IPS-18c (cell line): ENCODE data around the gene PHLDA2.
A peak's percentile ranks its signal among the peaks of the same experiment; 100 is the strongest.

Source experiments
- H3K4me3 ChIP-seq: 2 replicates; pipeline ENCODE4 v1.7.0; 2013; ENCODE audit warnings: low read depth, mild to moderate bottlenecking, low read length, moderate library complexity; ENCODE audit not compliant: insufficient read depth
- H3K9me3 ChIP-seq: one replicate; pipeline ENCODE4 v1.6.1; 2013; ENCODE audit warnings: mild to moderate bottlenecking, low read length, moderate library complexity; ENCODE audit not compliant: control insufficient read depth, insufficient read depth

The PHLDA2 gene

GRCh38 chr11:2934021-2934550, 4.9 kb upstream of the PHLDA2 start:
- no peak overlapping the region for H3K4me3 ChIP-seq

GRCh38 chr11:2933375-2934020, 4.3 kb upstream of the PHLDA2 start:
- Histone ChIP-seq H3K4me3 (no peak overlapping the region), H3K9me3 (no peaks in the 10 kb centered on the region)

More at GRCh38 chr11:2934021-2934550, 4.9 kb upstream of the PHLDA2 start:
- H3K9me3 ChIP-seq: no peaks in the 10 kb centered on the region

GRCh38 chr11:2932850-2933251, 3.6 kb upstream of the PHLDA2 start:
- no peak overlapping the region for H3K4me3 ChIP-seq
- H3K9me3 ChIP-seq: no peaks in the 10 kb centered on the region

GRCh38 chr11:2931771-2932738, 2.8 kb upstream of the PHLDA2 start:
- Histone ChIP-seq H3K4me3 (no peak overlapping the region), H3K9me3 (no peaks in the 10 kb centered on the region)

GRCh38 chr11:2931420-2931746, 2.2 kb upstream of the PHLDA2 start:
- no peaks in the 10 kb centered on the region for H3K9me3 ChIP-seq

GRCh38 chr11:2930704-2931419, 1.6 kb upstream of the PHLDA2 start:
- H3K9me3 ChIP-seq: no peaks in the 10 kb centered on the region
- H3K4me3 ChIP-seq: peak overlapping the region; percentile 43

More at GRCh38 chr11:2931420-2931746, 2.2 kb upstream of the PHLDA2 start:
- H3K4me3 ChIP-seq: no peak overlapping the region

GRCh38 chr11:2929950-2930703, 907 bp upstream of the PHLDA2 start:
- no peaks in the 10 kb centered on the region for H3K9me3 ChIP-seq
- peak overlapping the region; percentile 43 for H3K4me3 ChIP-seq

GRCh38 chr11:2929531-2929949, 320 bp upstream of the PHLDA2 start:
- Histone ChIP-seq H3K9me3 (no peaks in the 10 kb centered on the region), H3K4me3 (peak overlapping the region; percentile 43; the same call in 1 of the 2 replicates)

GRCh38 chr11:2927851-2928604, 1.2 kb downstream of the PHLDA2 start:
- H3K4me3 ChIP-seq: peak overlapping the region; percentile 47

GRCh38 chr11:2927121-2927800, 2.0 kb downstream of the PHLDA2 start:
- Histone ChIP-seq H3K9me3 (no peaks in the 10 kb centered on the region), H3K4me3 (no peak overlapping the region)

More at GRCh38 chr11:2927851-2928604, 1.2 kb downstream of the PHLDA2 start:
- no peaks in the 10 kb centered on the region for H3K9me3 ChIP-seq

- no peaks in the 10 kb centered on the region for H3K9me3 ChIP-seq
These were observed 2.6 kb downstream of the PHLDA2 start for GRCh38 chr11:2926611-2927051.

GRCh38 chr11:2924821-2925675, 4.2 kb downstream of the PHLDA2 start:
- H3K4me3 ChIP-seq: no peak overlapping the region

More at GRCh38 chr11:2926611-2927051, 2.6 kb downstream of the PHLDA2 start:
- no peak overlapping the region for H3K4me3 ChIP-seq

GRCh38 chr11:2924381-2924780, 4.8 kb downstream of the PHLDA2 start:
- no peak overlapping the region for H3K4me3 ChIP-seq
- no peaks in the 10 kb centered on the region for H3K9me3 ChIP-seq

More at GRCh38 chr11:2924821-2925675, 4.2 kb downstream of the PHLDA2 start:
- H3K9me3 ChIP-seq: no peaks in the 10 kb centered on the region

GRCh38 chr11:2923446-2924375, 5.5 kb downstream of the PHLDA2 start:
- Histone ChIP-seq H3K4me3 (no peak overlapping the region), H3K9me3 (no peaks in the 10 kb centered on the region)
